GM18909 (cell line): ENCODE data around the gene LITAF.
"Not testable (repeated sequence)": the region's sequence is repeated elsewhere in the genome, so short reads cannot be mapped to it uniquely, and the experiment has no call there.

Experiments used
- ATAC-seq: cut with Tn5 transposase; IDR thresholded peaks from one replicate; pipeline ENCODE4 v1.9.1; 2021; ENCODE audit warnings: mild to moderate bottlenecking; ENCODE audit not compliant: unreplicated experiment, poor library complexity

The LITAF gene

DNA sequence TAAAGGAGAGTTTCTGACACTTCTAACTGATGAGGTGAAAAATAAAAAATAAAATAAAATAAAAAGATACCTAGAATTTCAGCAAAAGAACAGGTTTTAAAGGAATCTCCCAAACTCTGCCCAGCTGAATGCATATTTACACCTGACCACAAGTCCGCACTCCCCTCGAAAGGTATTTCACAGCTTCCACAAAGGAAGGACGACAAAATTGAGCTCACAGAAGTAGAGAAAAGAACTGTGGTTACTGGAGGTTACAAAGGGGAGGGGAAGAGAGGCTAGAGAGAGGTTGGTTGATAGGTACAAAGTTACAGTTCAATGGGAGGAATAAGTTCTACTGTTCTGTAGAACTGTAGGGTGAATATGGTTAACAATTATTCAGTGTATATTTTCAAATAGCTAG lies 5.0 kb downstream of the LITAF start:
- no peak for ATAC-seq

DNA sequence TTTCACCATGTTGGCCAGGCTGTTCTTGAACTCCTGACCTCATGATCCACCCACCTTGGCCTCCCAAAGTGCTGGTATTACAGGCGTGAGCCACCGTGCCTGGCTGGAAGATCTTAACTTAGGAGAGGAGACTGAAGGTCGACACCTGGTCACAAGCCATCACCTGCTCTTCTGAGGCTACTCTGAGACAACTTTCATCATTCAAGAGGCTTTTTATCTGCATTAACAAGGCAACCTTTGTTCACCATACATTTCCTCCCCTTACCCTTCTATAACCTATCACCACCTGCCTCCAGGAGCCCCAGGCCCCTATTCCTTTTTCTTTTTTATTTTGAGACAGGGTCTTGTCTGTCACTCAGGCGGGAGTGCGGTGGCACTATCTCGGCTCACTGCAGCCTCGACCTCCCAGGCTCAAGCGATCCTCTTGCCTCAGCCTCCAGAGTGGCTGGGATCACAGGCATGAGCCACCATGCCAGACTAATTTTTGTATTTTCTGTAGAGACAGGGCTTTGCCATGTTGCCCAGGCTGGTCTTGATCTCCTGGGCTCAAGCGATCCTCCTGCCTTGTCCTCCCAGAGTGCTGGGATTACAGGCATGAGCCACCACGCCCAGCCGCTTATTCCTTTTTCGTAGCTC lies 6.2 kb downstream of the LITAF start:
- no peak for ATAC-seq

- ATAC-seq = not testable (repeated sequence)
These were observed 9.4 kb downstream of the LITAF start for GRCh38 chr16:11577290-11577660.

DNA sequence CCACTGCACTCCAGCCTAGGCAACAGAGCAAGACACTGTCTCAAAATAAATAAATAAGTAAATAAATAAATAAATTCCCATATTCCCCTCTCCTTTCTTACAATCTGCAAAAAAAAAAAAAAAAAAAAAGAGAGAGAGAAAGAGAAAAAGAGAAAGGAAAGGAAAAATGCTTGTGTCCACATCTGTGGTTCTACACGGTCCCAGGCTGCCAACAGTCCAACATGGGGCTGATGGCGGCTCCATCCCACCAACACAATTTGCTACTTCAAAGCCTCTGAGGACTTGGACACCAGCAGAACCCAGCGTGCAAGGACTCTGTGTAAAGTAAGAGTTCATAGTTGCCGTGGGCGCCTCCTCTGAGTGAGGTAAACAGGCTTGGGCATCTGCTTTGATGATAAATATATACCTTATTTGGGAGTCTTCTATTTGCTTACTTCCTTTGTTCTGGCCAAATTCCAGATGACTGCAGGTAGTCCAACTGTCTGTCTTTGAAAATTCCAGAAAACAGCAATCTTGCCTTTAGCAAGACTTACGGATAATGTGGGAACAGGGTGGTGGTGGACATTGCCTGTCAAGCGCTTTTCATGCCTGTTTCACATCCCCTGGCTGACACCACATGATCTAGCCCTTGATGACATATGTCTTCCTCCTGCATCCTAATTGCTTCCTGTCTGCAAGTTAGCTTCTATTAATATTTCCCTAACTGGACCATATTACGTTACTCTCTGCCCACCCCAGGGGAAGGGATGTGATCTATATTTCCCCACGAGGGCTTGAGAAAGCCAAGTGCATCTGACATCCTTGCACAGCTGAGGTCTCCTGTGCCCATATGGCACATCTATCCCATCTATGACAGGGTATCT lies 10.1 kb downstream of the LITAF start:
- peak; percentile 73 for ATAC-seq

GRCh38 chr16:11575223-11575589 lies 11.5 kb downstream of the LITAF start:
- no peak for ATAC-seq

DNA sequence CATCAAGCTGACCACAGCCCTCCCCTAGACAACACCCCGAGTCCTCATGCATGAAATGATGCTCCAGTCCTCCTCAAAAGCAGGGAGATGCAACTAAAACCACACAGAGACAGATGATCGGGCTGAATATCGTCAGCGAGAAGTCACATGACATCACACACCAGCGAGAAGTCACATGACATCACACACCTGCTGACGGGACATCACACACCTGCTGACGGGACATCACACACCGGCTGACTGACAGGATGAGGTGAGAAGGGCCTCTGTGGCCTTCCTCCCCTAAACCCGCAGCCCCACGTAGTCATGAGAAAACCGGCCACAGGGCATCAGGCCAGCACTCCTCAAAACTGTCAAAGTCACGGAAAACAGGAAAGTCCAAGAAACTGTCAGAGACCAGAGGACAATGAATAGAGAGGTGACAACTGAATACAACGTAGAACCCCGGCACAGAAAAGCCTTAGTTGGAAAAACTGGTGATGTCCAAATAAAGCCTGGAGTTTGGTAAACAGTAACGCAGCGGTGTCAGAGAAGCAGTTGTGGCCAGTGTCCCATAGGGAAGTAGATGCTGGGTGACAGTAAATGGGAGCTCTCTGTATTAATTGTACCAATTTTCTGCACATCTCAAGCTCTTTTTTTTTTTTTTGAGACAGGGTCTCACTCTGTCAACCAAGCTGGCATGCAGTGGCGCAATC lies 14.3 kb downstream of the LITAF start:
- ATAC-seq = no peak

- ATAC-seq = no peak
These were observed 15.2 kb downstream of the LITAF start for GRCh38 chr16:11571549-11571948.

DNA sequence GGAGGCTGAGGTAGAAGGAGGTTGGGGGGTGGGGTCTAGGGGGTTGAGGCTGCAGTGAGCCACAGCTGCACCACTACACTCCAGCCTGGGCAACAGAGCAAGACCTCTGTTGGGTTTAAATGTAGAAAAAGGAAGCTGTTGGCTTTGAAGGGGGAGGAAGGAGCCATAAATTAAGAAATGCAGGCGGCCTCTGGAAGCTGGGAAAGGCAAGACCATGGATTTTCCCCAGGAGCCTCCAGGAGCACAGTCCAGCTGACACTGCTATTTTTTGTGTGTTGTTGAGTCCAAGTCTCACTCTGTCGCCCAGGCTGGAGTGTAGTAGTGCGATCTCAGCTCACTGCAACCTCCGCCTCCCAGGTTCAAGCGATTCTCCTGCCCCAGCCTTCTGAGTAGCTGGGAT lies 15.9 kb downstream of the LITAF start:
- no peak for ATAC-seq

DNA sequence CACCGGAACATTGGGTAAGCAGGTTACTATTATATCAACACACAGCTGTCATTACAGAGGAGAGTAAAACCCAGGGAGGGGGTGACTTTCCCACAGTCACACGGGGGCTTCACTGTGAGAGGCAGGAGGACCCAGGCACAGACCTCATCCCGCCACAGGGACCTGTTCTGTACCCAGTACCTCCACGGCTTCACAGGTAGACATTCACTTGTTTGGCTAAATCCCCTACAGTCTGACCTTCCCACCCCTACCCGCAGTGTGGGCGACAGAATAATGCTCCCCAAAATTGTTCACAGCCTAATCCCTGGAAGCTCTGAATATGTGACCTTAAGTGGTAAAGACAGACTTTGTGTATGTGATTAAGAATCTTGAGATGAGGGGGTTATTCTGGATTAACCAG lies 16.5 kb downstream of the LITAF start:
- no peak for ATAC-seq

GRCh38 chr16:11566398-11566797 lies 20.3 kb downstream of the LITAF start:
- ATAC-seq = no peak

DNA sequence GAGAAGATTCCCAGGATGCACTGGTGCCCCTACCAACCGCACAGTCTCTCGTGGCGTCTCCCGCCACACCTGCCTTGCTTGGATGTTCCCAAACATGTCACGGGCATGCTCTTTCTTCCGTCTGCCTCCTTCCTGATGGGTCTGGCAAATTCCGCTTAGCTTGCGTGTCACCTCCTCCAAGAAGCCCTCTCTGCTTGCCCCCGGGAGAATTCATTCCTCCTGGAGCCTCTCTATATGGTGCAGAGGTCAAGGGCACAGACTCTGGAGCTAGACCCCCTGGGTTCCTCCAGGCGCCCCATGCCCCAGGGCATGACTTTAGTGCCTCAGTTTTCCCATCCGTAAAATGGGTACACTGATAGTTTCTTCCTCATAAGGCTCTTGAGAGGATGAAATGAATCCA lies 21.1 kb downstream of the LITAF start:
- no peak for ATAC-seq

- ATAC-seq = no peak
These were observed 22.4 kb downstream of the LITAF start for GRCh38 chr16:11564046-11564926.

DNA sequence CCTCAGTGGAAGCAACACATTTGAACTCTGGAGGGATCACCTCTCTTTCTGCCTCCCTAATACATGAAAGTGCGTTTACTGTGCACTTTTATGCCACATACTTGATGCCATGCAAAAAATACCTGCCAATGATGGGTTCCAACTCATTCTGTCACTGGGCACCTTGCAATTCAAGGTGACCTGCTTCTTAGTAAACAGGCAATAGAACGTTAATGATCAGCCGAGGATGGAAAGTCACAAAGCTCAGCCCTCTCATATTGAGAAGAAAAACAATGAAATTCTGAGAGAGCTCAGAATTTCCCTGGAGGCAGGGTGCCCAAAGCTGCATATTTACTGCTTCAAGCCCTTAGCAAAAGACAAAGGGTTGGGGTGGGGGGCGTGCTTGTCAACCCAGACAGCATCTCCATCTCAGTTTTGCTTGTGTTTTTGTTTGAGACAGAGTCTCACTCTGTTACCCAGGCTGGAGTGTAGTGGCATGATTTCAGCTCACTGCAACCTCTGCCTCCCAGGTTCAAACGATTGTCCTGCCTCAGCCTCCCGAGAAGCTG lies 23.2 kb downstream of the LITAF start:
- ATAC-seq = no peak

- no peak for ATAC-seq
These were observed 23.8 kb downstream of the LITAF start for GRCh38 chr16:11562941-11563340.

DNA sequence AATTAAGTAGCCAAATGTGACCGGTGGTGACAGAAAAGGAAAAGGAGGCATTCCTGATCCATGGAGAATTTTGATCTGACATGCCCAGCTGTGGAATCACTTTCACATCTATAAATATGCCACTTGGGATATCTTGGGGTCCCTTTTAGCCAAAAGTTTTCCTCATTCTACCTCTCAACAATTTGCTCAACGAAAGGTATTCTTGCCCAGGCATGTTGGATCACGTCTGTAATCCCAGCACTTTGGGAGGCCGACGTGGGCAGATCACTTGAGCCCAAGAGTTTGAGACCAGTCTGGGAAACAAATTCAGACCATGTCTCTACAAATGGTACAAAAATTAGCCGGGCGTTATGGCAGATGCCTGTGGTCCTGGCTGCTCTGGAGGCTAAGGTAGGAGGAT lies 24.3 kb downstream of the LITAF start:
- no peak for ATAC-seq

GRCh38 chr16:11561856-11562255 lies 24.9 kb downstream of the LITAF start:
- ATAC-seq = no peak

DNA sequence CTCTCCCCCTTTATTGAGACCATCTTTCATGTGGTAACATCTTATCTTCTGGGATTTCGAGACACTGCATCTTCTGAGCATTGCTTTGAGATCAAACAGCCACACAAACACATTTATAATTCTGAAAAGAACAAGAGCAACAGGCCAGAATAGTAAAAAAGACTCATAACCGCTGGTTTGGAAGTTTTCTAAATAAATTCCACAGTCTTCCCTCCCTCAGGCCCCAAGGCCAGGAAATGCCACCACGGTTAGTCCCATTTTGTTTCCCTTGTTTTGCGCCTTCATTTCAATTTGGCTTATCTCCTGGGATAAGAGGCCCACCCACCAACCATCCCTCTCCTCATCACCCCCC lies 25.3 kb downstream of the LITAF start:
- ATAC-seq = no peak

GRCh38 chr16:11560701-11561453 lies 25.8 kb downstream of the LITAF start:
- no peak for ATAC-seq

- not testable (repeated sequence) for ATAC-seq
These were observed 28.4 kb downstream of the LITAF start for GRCh38 chr16:11558308-11558823.
